Measurements from ENCODE around the gene CD44.

CD44 gene

GRCh38 chr11:35148163-35148837, 9.3 kb downstream of the CD44 start:
- TF ChIP-seq, protein P1, sequence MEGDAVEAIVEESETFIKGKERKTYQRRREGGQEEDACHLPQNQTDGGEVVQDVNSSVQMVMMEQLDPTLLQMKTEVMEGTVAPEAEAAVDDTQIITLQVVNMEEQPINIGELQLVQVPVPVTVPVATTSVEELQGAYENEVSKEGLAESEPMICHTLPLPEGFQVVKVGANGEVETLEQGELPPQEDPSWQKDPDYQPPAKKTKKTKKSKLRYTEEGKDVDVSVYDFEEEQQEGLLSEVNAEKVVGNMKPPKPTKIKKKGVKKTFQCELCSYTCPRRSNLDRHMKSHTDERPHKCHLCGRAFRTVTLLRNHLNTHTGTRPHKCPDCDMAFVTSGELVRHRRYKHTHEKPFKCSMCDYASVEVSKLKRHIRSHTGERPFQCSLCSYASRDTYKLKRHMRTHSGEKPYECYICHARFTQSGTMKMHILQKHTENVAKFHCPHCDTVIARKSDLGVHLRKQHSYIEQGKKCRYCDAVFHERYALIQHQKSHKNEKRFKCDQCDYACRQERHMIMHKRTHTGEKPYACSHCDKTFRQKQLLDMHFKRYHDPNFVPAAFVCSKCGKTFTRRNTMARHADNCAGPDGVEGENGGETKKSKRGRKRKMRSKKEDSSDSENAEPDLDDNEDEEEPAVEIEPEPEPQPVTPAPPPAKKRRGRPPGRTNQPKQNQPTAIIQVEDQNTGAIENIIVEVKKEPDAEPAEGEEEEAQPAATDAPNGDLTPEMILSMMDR (conservative IDR thresholded peaks at IDR 0.05; ENCODE audit: low read depth, low read length), result no peak
- no peak overlapping the region for H3K4me3 ChIP-seq (ENCODE audit: low read depth, low read length)
- no peak for DNase-seq (ENCODE audit: low read depth)

GRCh38 chr11:35150454-35150853, 11.5 kb downstream of the CD44 start:
- DNase-seq (ENCODE audit: low read depth), result no peak
- no peak overlapping the region for H3K4me3 ChIP-seq (ENCODE audit: low read depth, low read length)
- TF ChIP-seq, protein P1 (conservative IDR thresholded peaks at IDR 0.05; ENCODE audit: low read depth, low read length), result no peak

DNA sequence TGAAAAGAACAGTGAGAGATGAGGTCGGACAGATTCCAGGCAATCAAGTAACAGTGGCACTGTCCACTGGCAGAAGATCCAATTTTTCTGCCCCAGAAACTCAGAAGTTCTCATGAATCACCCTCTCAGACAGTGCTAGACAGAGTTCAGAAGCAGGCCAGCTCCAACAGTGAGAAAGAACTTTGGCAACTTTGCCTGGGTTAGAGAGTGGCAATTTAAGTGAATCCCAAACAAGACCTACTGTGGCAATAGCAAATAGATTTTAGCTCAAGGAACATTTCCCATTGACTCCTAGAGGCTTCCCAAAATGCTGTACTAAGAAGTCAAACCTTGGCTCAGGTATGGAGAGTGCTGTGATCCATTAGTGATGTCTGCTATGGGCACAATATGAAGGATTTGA, 12.3 kb downstream of the CD44 start:
- TF ChIP-seq, protein P1 (conservative IDR thresholded peaks at IDR 0.05; ENCODE audit: low read depth, low read length), result no peak
- peak; percentile 57 for DNase-seq (ENCODE audit: low read depth)

GRCh38 chr11:35151683-35152280, 12.8 kb downstream of the CD44 start:
- no peak overlapping the region for H3K4me3 ChIP-seq (ENCODE audit: low read depth, low read length)
- TF ChIP-seq, protein P1 (conservative IDR thresholded peaks at IDR 0.05; ENCODE audit: low read depth, low read length), result no peak
- no peak for DNase-seq (ENCODE audit: low read depth)

More for the DNA sequence above, 12.3 kb downstream of the CD44 start:
- H3K4me3 ChIP-seq (ENCODE audit: low read depth, low read length), result no peak overlapping the region

- TF ChIP-seq, protein P1 (conservative IDR thresholded peaks at IDR 0.05; ENCODE audit: low read depth, low read length), result no peak
- H3K4me3 ChIP-seq (ENCODE audit: low read depth, low read length), result no peak overlapping the region
- no peak for DNase-seq (ENCODE audit: low read depth)
Observed at GRCh38 chr11:35152575-35152974, 13.6 kb downstream of the CD44 start.

GRCh38 chr11:35153280-35153679, 14.3 kb downstream of the CD44 start:
- no peak for DNase-seq (ENCODE audit: low read depth)
- TF ChIP-seq, protein P1 (conservative IDR thresholded peaks at IDR 0.05; ENCODE audit: low read depth, low read length), result no peak
- H3K4me3 ChIP-seq (ENCODE audit: low read depth, low read length), result no peak overlapping the region

GRCh38 chr11:35154952-35155351, 16.0 kb downstream of the CD44 start:
- DNase-seq (ENCODE audit: low read depth), result no peak
- H3K4me3 ChIP-seq (ENCODE audit: low read depth, low read length), result no peak overlapping the region
- TF ChIP-seq, protein P1 (conservative IDR thresholded peaks at IDR 0.05; ENCODE audit: low read depth, low read length), result no peak
